HG02763 (cell line): ENCODE data around the gene GNB1L.

Source experiments
- ATAC-seq: cut with Tn5 transposase; IDR thresholded peaks from one replicate; pipeline ENCODE4 v1.9.1; 2021; ENCODE audit warnings: mild to moderate bottlenecking, moderate library complexity; ENCODE audit not compliant: unreplicated experiment

The GNB1L gene

DNA sequence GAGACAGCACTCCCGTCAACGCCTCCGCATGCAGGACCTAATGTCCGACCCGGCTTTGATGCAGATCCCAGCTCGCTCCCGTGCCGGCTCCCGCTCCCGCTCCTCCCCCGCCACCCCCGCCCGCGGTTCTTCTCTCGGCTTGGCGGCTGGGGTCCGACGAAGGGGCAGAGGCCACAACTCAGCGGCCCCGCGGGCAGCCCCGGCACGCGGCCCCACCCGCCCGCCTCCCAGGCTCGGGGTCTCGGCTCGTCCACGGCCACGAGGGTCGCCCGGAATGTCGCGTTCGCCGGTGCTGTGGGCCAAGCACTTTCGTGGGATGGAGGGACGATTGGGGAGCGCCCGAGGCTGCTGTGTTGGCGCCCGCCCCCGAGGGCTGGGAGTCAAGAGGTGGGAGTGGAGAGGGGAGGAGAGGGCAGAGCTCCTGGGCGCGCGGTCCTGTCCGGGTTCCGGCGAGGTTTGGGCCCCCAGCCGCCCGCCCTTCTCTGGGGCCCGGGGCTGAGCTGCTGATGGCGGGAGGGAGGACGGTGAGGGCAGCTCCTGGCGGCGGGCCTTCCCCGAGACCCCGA is 99.4 kb downstream of the GNB1L start:
- ATAC-seq = no peak

DNA sequence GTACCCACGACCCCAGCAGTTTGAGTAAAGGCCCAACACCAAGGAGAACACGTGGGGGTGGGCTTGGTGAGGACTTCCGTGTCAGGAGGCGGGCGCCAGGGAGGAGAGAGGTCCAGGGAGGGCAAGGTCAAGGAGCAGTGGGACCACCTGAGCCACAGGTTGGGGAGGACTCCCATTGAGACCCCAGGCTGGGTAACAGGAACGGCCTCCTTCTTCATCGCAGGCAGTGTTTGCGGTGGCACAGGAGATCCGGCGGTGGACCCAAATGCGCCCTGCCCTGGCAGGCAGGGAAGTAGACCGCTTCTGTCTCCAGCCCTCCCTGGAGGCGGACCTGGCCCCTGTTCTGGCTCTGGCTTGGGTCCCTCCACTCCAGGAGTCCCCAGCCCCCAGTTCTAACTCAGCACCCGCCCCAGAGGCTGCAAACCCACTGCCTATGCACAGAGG is 100.0 kb downstream of the GNB1L start:
- ATAC-seq = no peak

DNA sequence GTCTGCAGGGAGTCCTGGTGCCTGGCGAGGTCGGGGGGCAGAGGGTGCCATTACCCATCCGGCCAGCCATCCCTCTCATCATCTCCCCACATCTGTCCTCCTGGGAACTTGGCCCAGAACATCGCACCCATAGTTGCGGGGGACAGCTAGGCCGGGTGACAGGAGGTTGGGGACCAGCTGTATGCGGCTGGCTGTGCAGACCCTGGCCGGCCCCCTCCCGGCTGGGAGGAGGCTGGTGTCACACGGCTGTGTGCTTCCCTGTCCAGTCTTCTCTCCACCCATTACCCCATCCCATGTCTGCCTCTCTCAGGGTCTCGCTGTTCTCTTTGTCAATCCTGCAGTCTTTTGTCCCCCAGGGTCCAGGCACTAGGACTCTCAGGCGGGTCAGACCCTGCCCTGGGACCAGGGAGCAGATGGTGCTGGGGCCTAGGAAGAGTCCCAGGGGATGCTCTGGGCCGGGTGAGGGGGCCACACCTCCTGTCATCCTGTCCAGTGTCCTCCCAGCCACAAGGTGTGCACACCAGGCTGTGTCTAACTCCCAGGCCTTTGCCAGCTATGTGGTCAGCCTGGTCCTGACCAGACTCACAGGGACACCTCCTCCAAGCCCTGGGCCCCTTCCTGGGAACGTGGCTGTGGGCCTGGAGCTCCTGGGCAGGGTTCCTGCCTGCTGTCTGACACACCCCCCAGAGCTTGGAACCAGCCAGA is 100.5 kb downstream of the GNB1L start:
- ATAC-seq = no peak

DNA sequence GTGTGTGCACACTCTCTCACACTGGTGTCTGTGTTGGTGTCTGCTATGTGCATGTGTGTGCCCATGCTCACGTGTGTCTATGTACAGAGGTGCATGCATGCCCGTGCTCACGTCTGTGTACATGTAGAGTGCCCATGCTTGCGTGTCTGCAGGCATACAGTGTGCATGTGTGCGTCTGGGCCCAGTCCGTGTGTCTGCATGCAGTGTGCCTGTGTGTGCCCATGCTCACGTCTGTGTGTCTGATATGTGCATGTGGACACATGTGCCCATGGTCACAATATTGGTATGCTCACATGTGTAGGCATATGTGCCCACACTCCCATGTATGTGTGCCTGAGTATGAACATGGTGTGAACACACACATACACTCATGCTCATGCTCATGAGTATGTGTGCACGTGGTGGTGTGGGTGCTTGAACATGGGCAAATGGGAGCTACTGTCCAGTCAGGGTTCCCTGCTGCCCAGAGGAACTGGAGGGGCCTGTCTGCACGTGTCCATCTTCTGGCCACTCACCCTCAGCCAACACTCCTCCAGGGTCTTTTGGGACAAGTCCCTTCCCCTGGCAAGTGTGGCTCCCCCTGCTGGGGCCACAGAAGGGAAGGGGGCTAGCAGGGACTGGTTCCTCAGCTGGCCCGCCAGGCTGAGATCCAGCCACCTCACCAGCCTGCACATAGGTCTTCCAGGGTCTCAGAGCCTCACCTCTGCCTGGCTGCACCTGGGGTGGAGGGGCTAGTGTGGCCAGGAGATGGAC is 101.4 kb downstream of the GNB1L start:
- no peak for ATAC-seq

DNA sequence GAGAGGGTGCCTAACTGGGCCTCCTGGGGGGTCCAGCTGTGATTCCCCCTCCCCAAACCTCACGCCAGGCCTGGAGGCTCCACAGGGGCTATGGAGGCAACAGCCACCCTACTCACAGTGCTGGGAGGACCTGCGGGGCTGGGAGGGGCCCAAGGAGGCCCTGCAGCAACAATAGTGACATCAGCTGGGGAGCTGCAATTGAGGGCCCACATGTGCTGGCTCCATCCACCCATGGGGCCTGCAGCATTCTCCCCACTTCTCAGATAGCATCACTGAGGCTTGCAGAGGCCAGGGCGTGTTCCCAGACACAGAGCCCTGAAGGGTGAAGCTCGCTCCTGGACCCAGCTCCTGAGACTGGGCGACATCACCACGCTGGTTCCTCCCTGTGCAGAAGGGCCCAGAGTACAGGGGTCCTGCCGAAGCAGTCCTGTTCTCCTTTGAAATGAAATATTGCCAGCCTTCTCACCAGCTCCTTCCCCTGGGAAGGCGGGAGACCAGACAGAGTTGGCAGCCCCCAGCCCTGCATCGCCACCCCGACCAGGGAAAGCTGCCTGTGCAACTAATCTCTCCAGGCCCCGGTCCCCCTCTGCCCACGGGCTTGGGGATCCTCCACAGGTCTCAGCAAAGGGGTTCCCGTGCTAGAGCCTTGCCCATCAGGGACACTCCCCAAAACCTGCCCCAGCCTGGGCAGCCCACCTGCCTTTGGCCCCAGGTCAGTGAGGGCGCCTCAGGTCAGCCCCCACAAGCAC is 103.0 kb downstream of the GNB1L start:
- ATAC-seq = no peak

DNA sequence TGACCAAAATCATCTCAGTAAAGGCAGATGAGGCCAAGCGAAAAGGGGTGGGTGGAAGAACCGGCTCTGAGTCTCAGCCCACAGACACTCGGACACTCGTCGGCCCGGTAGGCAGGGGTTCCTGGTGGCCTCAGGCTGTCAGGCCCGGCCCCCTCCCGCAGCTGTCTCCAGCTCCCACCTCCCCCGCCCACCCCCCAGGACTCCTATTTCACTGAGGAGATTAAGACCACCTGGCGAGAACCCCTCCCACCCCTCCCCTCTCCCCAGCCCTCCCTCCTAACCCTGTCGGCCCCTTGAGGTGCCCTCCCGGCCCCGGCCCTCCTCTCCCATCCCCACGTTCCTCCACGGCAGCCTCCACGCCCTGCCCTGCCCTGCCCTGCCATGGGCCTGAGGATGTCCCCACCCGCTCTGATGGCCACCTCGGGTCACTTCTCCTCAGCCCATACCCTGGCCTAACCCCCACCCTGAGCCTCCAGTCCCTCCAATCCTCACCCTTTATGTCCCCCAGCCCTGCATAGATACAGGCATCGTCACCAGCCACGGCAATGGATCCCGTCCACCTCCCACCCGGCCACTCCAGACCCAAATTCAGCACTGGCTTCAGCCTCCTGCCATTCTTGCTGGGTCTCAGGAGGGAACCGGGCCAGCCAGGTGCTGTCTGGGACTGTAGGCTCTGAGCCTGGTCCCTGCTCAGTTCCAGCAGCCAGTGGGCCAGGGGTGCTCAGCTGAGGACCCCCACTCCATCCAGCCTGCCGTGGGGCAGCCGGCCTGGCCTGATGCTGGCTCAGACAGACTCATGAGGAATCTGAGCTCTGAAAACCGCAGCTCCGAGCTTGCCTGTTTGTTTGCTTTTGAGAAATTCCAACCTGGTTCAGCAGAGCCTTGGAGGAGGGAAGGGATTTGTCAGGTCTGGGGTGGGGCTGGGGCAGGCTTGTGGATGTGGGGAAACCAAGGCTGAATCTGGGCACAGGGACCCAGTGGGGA is 103.9 kb downstream of the GNB1L start:
- no peak for ATAC-seq

DNA sequence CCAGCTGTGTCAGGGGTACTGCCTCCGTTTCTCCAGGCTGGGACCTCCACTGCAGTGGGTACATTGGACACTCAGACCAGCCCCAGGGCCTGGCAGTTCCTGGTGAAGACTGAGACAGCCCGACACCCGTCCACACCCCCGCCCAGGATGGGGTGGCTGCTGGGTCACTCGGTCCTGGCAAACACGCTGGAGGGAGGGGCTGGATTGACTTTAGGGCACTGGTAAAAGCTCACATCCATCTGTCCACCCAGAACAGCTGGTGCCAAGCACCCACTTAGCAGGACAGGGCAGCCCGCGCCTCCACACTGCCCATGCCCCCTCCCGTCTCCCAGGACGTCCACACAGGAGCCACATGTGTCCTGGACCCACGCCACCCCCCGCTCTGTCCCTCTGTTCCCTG is 104.8 kb downstream of the GNB1L start:
- no peak for ATAC-seq

DNA sequence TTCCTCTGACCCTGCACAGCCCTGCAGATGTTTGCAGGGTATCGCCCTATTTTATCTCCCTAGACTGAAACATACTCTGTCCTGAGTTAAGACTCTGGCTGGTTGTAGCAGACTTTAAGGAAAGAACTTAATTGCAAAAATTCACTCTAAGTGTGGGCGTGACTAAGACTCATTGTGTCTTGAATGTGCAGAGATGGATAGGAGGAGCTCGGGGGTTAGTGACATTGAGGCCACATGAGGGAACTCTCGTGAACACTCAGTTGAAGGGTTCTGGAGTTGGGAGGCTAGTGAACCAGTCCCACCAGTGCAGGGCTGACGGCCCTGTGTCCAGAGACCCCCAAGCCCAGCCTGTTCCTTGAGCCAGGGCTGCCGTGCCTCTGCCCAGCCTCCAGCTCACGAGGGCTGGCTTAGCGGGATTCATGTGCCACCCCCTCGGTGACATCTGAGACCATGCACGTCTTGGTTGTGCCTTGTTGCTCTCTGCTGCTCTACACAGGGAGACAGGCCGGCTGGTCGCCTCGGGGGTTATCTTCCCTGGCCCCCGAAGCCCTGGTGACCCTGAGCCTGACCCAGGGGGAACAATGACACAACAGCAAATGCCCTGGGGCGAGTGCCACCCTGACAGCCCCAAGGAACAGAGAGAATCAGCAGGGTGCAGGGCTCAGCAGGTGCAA is 105.5 kb downstream of the GNB1L start:
- no peak for ATAC-seq

DNA sequence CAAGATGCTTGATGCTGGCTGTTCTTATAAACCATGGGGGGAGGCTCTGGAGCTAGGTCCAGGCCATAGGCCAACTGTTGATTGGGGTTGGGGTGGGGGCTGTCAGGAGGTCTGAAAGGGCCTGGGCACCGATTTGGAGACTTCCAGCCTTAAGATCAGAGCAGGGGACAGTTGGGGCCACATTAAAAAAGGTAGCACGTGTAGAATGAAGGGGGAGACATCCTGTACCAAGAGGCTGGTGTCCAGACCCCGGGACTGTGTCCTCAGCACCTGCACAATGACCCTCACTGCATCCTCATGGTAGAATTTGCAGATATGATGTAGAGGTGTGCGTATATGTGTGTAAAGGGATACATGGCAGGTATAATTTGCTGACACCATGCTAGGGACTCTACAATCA is 106.5 kb downstream of the GNB1L start:
- ATAC-seq = no peak

DNA sequence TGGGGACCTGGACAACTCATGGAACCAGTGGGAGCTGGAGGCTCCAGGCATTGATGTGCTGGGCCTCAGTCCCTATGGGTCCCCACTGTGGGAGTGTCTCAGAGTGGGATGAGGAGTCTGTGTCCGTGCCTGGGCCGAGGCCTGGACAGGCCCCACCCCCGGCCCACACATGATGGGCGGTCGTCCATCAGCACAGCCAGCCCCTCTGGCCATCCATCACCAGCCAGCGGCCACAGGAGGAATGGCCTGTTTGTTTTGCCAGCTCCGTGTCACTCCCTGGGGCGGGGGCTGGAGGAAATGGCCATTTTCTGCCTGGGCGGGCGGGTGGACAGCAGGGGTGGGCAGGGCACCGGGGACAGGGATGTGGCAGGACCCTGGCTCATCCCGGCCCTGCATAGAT is 107.1 kb downstream of the GNB1L start:
- no peak for ATAC-seq

DNA sequence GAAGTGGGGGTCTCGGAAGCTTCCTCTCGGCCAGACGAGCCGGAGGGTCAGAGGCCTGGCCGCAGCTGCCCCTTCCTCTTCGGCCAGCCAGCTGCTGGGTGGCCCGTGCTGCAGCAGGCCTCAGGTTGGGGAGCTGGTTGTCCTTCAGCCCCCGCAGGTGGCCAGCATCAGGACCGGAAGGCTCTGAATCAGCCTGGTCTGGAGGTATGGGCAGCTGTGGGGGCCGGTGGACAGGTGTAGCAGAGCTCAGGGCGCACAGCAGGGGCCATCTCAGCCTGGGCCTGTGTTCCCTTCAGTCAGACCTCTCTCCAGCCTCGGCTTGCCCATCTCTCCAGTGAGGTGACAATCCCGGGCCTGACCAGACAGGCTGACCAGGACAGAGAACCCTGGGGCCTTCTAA is 107.9 kb downstream of the GNB1L start:
- no peak for ATAC-seq

DNA sequence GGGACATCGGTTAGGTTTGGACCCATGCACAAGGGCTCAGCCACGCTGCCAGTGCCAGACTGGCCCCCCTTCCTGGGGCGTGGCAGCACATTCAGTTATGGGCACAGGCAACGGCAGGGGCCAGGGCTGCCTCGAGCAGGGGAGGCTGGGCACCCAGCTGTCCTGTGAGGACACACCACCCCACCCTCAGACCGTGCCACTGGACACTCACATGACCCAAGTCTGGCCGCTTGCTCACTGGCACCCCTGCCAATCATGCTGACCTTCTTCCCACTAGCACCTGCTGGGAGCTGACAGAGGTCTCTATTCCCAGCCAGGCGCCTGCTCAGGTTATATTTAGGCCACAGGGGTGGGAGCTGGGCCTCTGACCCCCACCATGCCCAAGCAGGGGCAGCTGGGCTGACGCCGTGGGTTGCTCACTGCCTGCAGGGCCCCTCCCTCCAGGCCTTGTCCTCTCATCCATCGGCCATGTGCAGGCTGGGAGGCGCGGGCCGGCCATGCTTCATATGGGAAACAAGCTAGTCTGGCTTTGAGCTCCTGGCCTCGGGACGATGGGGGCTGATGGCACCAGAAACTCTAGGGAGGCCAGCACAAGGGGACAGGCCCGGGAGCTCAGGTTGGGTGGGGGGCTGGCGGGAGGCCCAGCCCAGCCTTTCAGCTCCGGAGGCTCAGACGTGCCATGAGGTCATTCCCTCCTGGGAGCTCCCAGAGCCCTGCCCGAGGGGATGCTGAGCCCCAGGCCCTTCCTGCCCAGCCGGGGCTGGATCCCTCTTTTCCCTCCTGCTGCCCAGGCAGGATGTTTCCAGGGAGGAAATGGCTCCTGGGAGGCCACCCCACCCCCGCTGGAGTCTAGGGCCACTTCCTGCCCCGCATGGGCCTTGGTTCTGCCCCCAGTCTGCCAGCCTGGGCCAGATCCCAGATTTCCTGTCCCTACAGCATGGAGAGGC is 109.2 kb downstream of the GNB1L start:
- no peak for ATAC-seq

DNA sequence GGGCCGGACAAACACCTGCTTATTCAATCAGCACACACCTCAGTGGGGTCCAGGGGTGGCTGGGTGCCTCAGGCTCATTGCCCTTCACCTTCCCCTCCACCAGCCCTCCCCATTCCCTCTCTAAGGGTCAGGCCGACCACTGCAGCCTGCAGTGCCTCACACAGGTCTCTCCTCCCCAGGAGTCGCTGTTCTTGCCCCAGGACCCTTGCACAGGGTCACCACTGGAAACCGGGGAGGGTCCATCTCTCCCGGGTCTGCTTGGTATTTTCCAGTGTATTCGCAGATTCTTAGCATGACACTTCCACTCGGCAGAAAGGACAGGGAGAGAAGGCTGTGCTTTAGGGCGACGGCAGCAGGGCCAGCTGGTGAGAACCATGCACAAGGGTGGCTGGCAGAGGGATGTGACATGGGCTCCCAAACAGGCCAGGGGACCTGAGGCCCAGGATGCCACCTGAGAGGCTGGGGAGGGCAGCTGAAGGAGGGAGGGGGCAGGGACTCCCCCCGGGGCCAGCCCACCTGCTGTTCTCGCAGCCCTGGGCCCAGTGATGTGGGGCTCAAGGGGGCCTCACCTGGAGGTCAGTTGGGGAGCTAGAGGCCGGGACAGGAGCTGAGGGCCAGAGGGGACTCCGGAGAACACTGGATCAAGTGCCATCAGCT is 110.2 kb downstream of the GNB1L start:
- ATAC-seq = no peak

DNA sequence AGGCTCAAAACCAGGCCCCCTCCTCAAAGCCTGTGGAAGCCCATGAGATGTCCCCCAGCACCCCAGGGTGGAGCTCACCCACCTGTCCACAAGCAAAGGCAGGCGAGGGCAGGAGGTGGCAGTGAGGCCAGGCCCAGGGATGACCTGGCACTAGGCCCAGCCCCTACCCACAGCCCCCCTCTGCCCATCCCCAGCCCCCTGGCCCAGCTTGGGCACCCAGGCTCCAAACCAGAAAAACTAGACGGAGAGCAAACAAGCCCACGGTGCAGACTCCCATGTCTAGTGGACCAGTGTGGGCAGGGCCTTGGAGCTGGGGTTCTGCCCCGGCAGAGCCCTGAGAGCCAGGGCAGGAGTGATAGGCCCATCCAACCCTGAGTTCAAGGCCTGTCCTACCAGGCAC is 111.0 kb downstream of the GNB1L start:
- no peak for ATAC-seq

DNA sequence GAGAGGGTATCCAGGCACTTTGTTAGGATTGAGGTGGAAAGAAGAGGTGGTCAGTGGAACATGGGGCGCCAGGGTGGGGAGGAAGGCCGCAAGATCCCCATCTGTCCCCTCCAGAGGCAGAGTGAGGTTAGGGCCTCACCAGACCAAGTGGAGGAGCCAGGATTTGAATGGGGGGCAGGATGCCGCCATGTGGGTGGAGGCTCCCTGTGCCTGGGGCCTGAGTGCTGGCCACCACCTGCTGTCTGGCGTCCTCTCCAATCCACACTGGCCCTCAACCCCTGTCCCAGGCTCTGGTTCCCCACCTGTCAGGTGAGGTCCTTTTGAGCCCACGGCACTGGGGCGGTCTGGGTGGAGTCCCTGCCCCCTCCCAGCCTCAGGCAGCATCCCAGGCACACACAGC is 111.6 kb downstream of the GNB1L start:
- no peak for ATAC-seq

DNA sequence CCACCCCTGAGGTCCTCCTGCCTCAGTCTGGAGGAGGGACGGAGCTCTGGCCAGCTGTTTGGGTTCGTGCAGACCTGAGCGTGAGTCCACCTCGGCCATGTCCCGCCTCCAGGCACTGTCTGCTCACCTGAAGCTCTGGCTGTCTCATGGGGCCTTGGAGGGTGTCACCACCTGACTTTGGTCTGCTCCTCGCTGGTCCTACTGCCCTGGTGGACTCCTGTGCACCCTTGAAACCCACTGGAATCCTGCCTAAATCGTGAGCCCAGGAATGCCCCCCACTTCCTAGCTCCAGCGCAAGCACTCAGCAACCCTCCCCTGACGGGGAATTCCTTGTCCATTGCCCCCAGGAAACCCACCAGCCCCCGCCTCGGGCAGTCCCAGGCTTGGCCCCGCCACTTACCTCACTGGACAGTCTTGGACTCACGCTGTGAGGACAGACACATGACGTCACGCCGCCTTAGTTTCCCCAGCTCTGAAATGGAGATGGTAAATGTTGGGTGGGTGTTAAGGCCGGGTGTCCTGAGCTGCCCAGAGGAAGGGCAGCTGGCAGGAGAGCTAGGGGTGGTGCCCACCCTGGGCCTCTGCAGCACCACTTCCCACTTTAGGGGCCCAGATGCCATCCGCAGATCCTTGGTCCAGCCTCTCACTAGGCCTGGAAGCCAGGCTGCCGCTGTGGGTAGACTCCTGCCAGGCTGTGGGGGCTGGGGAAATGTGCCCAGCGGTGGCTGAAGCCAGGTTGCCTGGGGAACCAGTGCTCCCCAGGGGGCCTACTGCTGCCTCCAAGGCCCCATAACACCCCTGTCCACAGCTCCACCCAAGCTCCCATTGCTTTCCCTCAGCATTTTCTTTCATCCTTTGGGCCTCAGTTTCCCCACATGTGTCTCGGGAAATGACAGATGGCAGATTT is 112.3 kb downstream of the GNB1L start:
- ATAC-seq = no peak

DNA sequence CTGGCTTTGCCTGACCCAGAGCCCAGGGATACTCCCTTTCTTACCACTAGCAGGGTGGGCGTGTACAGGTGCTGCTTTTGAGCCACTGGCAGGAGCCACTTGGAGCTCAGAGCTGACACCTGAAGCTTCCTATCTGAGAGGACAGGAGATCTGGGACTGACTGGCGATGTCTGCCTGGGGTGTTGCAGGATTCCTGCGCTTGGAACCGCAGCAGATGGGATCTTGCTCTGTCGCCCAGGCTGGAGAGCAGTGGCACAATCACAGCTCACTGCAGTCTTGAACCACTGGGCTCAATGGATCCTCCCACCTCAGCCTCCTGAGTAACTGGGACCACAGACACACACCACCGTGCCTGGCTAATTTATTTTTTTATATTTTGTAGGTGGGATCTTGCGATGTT is 113.6 kb downstream of the GNB1L start:
- ATAC-seq = no peak
